ENCODE results near the gene CSRP2. TPM values are rescaled to one million over a fixed set of nuclear protein-coding genes. Genes with fewer than 3 reads are reported as not detected.

CSRP2 gene
- polyA plus RNA-seq, 1 donor from 2014 or later, result 67.2 TPM

DNA sequence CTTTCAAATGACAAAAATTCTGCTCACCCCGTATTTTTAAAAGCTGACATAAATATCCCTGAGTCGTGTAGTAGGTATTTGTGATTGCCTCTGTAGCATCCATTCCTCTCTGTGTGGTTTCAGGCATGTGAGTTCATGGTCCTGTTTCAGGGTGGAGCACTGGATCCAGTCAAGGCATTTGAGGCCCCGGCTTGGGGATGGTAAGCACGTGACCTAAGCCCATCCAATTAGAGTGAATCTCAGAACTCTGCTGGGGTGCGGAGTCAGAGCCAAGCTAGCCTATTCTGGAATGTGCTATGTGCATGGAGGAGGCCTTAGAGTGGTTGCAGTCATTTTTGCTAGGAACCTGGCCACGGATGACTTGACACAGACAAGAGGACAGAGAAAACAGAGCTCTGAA, 4.3 kb upstream of the CSRP2 start:
- no peaks in the 10 kb centered on the region for H3K9me3 ChIP-seq (ENCODE audit: low read length)
- H3K9me2 ChIP-seq (ENCODE audit: insufficient read depth, low read length), result no peaks in the 10 kb centered on the region
- no peaks in the 10 kb centered on the region for H3K36me3 ChIP-seq (ENCODE audit: insufficient read depth, low read length)
- no peaks in the 10 kb centered on the region for H3K27me3 ChIP-seq (ENCODE audit: insufficient read depth, low read depth, low read length)
- H3K4me3 ChIP-seq (ENCODE audit: low read length), result no peak overlapping the region
- H2AFZ ChIP-seq (ENCODE audit: low read depth, low read length), result no peak overlapping the region
- no peaks in the 10 kb centered on the region for H4K20me1 ChIP-seq (ENCODE audit: insufficient read depth)
- H3K27ac ChIP-seq (ENCODE audit: low read length), result no peak overlapping the region
- H3F3A ChIP-seq (ENCODE audit: insufficient read depth, low read length, poor library complexity, severe bottlenecking), result no peaks in the 10 kb centered on the region
- no peak overlapping the region for H3K9ac ChIP-seq (ENCODE audit: low read length)
- H3K79me2 ChIP-seq (replicated peaks; ENCODE audit: insufficient read depth, low read length), result no peaks in the 10 kb centered on the region
- H3K4me2 ChIP-seq (ENCODE audit: low read length), result no peak overlapping the region
- TF ChIP-seq SMC3 (conservative IDR thresholded peaks at IDR 0.05; ENCODE audit: poor library complexity) (no peak), EZH2 (IDR thresholded peaks at IDR 0.05; ENCODE audit: borderline replicate concordance, insufficient read depth, low read length, poor library complexity, severe bottlenecking) (no peak), RAD21 (conservative IDR thresholded peaks at IDR 0.05) (no peak), POLR2AphosphoS5 (IDR thresholded peaks at IDR 0.05) (no peak), TAF1 (IDR thresholded peaks at IDR 0.05; ENCODE audit: low read depth) (no peak), EP300 (conservative IDR thresholded peaks at IDR 0.05; ENCODE audit: poor library complexity, severe bottlenecking) (no peak), MXI1 (conservative IDR thresholded peaks at IDR 0.05; ENCODE audit: poor library complexity, severe bottlenecking) (no peak)
- TF ChIP-seq, protein P1, sequence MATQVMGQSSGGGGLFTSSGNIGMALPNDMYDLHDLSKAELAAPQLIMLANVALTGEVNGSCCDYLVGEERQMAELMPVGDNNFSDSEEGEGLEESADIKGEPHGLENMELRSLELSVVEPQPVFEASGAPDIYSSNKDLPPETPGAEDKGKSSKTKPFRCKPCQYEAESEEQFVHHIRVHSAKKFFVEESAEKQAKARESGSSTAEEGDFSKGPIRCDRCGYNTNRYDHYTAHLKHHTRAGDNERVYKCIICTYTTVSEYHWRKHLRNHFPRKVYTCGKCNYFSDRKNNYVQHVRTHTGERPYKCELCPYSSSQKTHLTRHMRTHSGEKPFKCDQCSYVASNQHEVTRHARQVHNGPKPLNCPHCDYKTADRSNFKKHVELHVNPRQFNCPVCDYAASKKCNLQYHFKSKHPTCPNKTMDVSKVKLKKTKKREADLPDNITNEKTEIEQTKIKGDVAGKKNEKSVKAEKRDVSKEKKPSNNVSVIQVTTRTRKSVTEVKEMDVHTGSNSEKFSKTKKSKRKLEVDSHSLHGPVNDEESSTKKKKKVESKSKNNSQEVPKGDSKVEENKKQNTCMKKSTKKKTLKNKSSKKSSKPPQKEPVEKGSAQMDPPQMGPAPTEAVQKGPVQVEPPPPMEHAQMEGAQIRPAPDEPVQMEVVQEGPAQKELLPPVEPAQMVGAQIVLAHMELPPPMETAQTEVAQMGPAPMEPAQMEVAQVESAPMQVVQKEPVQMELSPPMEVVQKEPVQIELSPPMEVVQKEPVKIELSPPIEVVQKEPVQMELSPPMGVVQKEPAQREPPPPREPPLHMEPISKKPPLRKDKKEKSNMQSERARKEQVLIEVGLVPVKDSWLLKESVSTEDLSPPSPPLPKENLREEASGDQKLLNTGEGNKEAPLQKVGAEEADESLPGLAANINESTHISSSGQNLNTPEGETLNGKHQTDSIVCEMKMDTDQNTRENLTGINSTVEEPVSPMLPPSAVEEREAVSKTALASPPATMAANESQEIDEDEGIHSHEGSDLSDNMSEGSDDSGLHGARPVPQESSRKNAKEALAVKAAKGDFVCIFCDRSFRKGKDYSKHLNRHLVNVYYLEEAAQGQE (IDR thresholded peaks at IDR 0.05; ENCODE audit: borderline replicate concordance), result no peak
- TF ChIP-seq, protein P2, sequence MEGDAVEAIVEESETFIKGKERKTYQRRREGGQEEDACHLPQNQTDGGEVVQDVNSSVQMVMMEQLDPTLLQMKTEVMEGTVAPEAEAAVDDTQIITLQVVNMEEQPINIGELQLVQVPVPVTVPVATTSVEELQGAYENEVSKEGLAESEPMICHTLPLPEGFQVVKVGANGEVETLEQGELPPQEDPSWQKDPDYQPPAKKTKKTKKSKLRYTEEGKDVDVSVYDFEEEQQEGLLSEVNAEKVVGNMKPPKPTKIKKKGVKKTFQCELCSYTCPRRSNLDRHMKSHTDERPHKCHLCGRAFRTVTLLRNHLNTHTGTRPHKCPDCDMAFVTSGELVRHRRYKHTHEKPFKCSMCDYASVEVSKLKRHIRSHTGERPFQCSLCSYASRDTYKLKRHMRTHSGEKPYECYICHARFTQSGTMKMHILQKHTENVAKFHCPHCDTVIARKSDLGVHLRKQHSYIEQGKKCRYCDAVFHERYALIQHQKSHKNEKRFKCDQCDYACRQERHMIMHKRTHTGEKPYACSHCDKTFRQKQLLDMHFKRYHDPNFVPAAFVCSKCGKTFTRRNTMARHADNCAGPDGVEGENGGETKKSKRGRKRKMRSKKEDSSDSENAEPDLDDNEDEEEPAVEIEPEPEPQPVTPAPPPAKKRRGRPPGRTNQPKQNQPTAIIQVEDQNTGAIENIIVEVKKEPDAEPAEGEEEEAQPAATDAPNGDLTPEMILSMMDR (IDR thresholded peaks at IDR 0.05; ENCODE audit: poor library complexity, severe bottlenecking), result no peak

DNA sequence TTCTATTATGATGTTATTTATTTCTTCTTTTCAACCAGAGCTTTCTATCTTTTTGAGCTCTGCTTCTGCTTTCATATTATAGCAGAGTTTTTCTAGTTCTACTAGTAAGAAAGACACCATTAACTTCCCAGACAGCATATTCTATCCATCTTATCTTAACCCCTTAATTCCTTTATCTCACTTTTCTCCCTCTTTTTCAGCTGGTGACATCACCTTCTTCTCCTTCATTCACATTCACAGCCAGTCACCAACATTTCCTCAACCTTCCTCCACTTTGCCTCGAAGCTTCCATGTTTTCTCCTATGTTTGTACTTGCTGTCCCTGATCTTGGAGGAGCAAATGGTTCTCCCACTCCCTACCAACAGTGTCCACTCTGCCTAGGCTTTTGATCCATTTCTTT, 3.5 kb upstream of the CSRP2 start:
- H3K4me2 ChIP-seq (ENCODE audit: low read length), result no peak overlapping the region
- TF ChIP-seq TAF1 (IDR thresholded peaks at IDR 0.05; ENCODE audit: low read depth) (no peak), POLR2AphosphoS5 (IDR thresholded peaks at IDR 0.05) (no peak), SMC3 (conservative IDR thresholded peaks at IDR 0.05; ENCODE audit: poor library complexity) (no peak), MXI1 (conservative IDR thresholded peaks at IDR 0.05; ENCODE audit: poor library complexity, severe bottlenecking) (no peak), RAD21 (conservative IDR thresholded peaks at IDR 0.05) (no peak), EZH2 (IDR thresholded peaks at IDR 0.05; ENCODE audit: borderline replicate concordance, insufficient read depth, low read length, poor library complexity, severe bottlenecking) (no peak), EP300 (conservative IDR thresholded peaks at IDR 0.05; ENCODE audit: poor library complexity, severe bottlenecking) (no peak)
- TF ChIP-seq, protein P1 (IDR thresholded peaks at IDR 0.05; ENCODE audit: borderline replicate concordance), result no peak
- TF ChIP-seq, protein P2 (IDR thresholded peaks at IDR 0.05; ENCODE audit: poor library complexity, severe bottlenecking), result no peak
- no peak overlapping the region for H2AFZ ChIP-seq (ENCODE audit: low read depth, low read length)
- no peaks in the 10 kb centered on the region for H3K36me3 ChIP-seq (ENCODE audit: insufficient read depth, low read length)
- H3K4me3 ChIP-seq (ENCODE audit: low read length), result no peak overlapping the region
- H3K79me2 ChIP-seq (replicated peaks; ENCODE audit: insufficient read depth, low read length), result peaks cover 3% of the 10 kb centered on the region
- no peaks in the 10 kb centered on the region for H3F3A ChIP-seq (ENCODE audit: insufficient read depth, low read length, poor library complexity, severe bottlenecking)
- H3K9me3 ChIP-seq (ENCODE audit: low read length), result no peaks in the 10 kb centered on the region
- H3K9ac ChIP-seq (ENCODE audit: low read length), result no peak overlapping the region
- no peaks in the 10 kb centered on the region for H3K27me3 ChIP-seq (ENCODE audit: insufficient read depth, low read depth, low read length)
- H3K9me2 ChIP-seq (ENCODE audit: insufficient read depth, low read length), result no peaks in the 10 kb centered on the region
- H3K27ac ChIP-seq (ENCODE audit: low read length), result no peak overlapping the region
- H4K20me1 ChIP-seq (ENCODE audit: insufficient read depth), result no peaks in the 10 kb centered on the region
